Measurements from ENCODE around the gene WDFY2.

The WDFY2 gene

GRCh38 chr13:51740698-51741097 is 156.4 kb downstream of the WDFY2 start:
- Histone ChIP-seq H3K27ac (ENCODE audit: low read length) (peak overlapping the region; percentile 67), H3K4me1 (ENCODE audit: control insufficient read depth, insufficient read depth, low read length) (peaks cover 18% of the 10 kb centered on the region), H3K4me3 (ENCODE audit: low read length in 2 of 2) (no peak overlapping the region), H3K36me3 (ENCODE audit: control insufficient read depth in 2 of 2, insufficient read depth in 2 of 2, low read length in 2 of 2) (no peaks in the 10 kb centered on the region), H3K27me3 (ENCODE audit: control insufficient read depth in 1 of 2, insufficient read depth in 2 of 2, low read length in 2 of 2) (no peaks in the 10 kb centered on the region), H3K9me3 (ENCODE audit: control insufficient read depth in 2 of 2, low read length in 2 of 2) (no peaks in the 10 kb centered on the region), H3K9ac (ENCODE audit: low read length in 2 of 2) (no peak overlapping the region)

- H3K27me3 ChIP-seq (ENCODE audit: control insufficient read depth in 1 of 2, insufficient read depth in 2 of 2, low read length in 2 of 2), result no peaks in the 10 kb centered on the region
- no peaks in the 10 kb centered on the region for H3K9me3 ChIP-seq (ENCODE audit: control insufficient read depth in 2 of 2, low read length in 2 of 2)
- H3K9ac ChIP-seq (ENCODE audit: low read length in 2 of 2), result no peak overlapping the region
- no peak overlapping the region for H3K4me3 ChIP-seq (ENCODE audit: low read length in 2 of 2)
- H3K27ac ChIP-seq (ENCODE audit: low read length), result no peak overlapping the region
- no peaks in the 10 kb centered on the region for H3K36me3 ChIP-seq (ENCODE audit: control insufficient read depth in 2 of 2, insufficient read depth in 2 of 2, low read length in 2 of 2)
- H3K4me1 ChIP-seq (ENCODE audit: control insufficient read depth, insufficient read depth, low read length), result peaks cover 18% of the 10 kb centered on the region
These were observed 157.8 kb downstream of the WDFY2 start for GRCh38 chr13:51742031-51742430.

DNA sequence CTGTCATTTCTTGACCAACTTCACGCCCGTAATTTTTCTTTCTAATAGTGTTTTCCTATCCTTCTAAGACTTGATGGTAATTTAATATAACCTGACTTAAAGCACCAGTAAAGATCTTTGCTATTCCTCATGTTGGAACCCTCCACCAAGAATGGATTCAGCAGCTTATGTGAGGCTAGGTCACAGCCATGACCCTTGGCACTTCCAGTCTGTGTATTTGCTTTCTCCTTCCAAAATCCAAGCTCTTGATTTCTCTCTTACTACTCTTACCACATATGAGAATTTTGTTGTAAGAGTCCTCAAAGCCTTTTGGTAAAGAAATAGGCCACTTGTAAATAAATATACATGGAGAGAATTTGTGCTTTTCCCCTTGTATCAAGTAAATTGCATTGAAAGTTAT is 158.3 kb downstream of the WDFY2 start:
- Histone ChIP-seq H3K9me3 (ENCODE audit: control insufficient read depth in 2 of 2, low read length in 2 of 2) (no peaks in the 10 kb centered on the region), H3K36me3 (ENCODE audit: control insufficient read depth in 2 of 2, insufficient read depth in 2 of 2, low read length in 2 of 2) (no peaks in the 10 kb centered on the region), H3K9ac (ENCODE audit: low read length in 2 of 2) (no peak overlapping the region), H3K27me3 (ENCODE audit: control insufficient read depth in 1 of 2, insufficient read depth in 2 of 2, low read length in 2 of 2) (no peaks in the 10 kb centered on the region), H3K4me3 (ENCODE audit: low read length in 2 of 2) (no peak overlapping the region), H3K4me1 (ENCODE audit: control insufficient read depth, insufficient read depth, low read length) (peaks cover 18% of the 10 kb centered on the region), H3K27ac (ENCODE audit: low read length) (no peak overlapping the region)

- Histone ChIP-seq H3K27me3 (ENCODE audit: control insufficient read depth in 1 of 2, insufficient read depth in 2 of 2, low read length in 2 of 2) (no peaks in the 10 kb centered on the region), H3K4me1 (ENCODE audit: control insufficient read depth, insufficient read depth, low read length) (peaks cover 8% of the 10 kb centered on the region), H3K9ac (ENCODE audit: low read length in 2 of 2) (no peak overlapping the region), H3K36me3 (ENCODE audit: control insufficient read depth in 2 of 2, insufficient read depth in 2 of 2, low read length in 2 of 2) (peaks cover 0 to 3% of the 10 kb centered on the region in 2 donors), H3K9me3 (ENCODE audit: control insufficient read depth in 2 of 2, low read length in 2 of 2) (peaks cover 5% of the 10 kb centered on the region in 2 donors), H3K4me3 (ENCODE audit: low read length in 2 of 2) (no peak overlapping the region), H3K27ac (ENCODE audit: low read length) (no peak overlapping the region)
These were observed 161.0 kb downstream of the WDFY2 start for GRCh38 chr13:51745243-51745642.

- Histone ChIP-seq H3K9me3 (ENCODE audit: control insufficient read depth in 2 of 2, low read length in 2 of 2) (peaks cover 5% of the 10 kb centered on the region in 2 donors), H3K36me3 (ENCODE audit: control insufficient read depth in 2 of 2, insufficient read depth in 2 of 2, low read length in 2 of 2) (peaks cover 0 to 8% of the 10 kb centered on the region in 2 donors), H3K4me3 (ENCODE audit: low read length in 2 of 2) (no peak overlapping the region), H3K4me1 (ENCODE audit: control insufficient read depth, insufficient read depth, low read length) (no peaks in the 10 kb centered on the region), H3K27me3 (ENCODE audit: control insufficient read depth in 1 of 2, insufficient read depth in 2 of 2, low read length in 2 of 2) (no peaks in the 10 kb centered on the region), H3K27ac (ENCODE audit: low read length) (no peak overlapping the region), H3K9ac (ENCODE audit: low read length in 2 of 2) (no peak overlapping the region)
These were observed 162.5 kb downstream of the WDFY2 start for GRCh38 chr13:51746802-51747201.

GRCh38 chr13:51747438-51748434 is 163.5 kb downstream of the WDFY2 start:
- Histone ChIP-seq H3K4me3 (ENCODE audit: low read length in 2 of 2) (no peak overlapping the region), H3K36me3 (ENCODE audit: control insufficient read depth in 2 of 2, insufficient read depth in 2 of 2, low read length in 2 of 2) (peaks cover 0 to 15% of the 10 kb centered on the region in 2 donors), H3K27me3 (ENCODE audit: control insufficient read depth in 1 of 2, insufficient read depth in 2 of 2, low read length in 2 of 2) (no peaks in the 10 kb centered on the region), H3K4me1 (ENCODE audit: control insufficient read depth, insufficient read depth, low read length) (no peaks in the 10 kb centered on the region), H3K9me3 (ENCODE audit: control insufficient read depth in 2 of 2, low read length in 2 of 2) (peaks cover 5% of the 10 kb centered on the region in 2 donors), H3K9ac (ENCODE audit: low read length in 2 of 2) (no peak overlapping the region), H3K27ac (ENCODE audit: low read length) (no peak overlapping the region)

- Histone ChIP-seq H3K36me3 (ENCODE audit: control insufficient read depth in 2 of 2, insufficient read depth in 2 of 2, low read length in 2 of 2) (peaks cover 12 to 35% of the 10 kb centered on the region in 2 donors), H3K9ac (ENCODE audit: low read length in 2 of 2) (no peak overlapping the region), H3K9me3 (ENCODE audit: control insufficient read depth in 2 of 2, low read length in 2 of 2) (no peaks in the 10 kb centered on the region), H3K27me3 (ENCODE audit: control insufficient read depth in 1 of 2, insufficient read depth in 2 of 2, low read length in 2 of 2) (no peaks in the 10 kb centered on the region), H3K4me1 (ENCODE audit: control insufficient read depth, insufficient read depth, low read length) (no peaks in the 10 kb centered on the region), H3K4me3 (ENCODE audit: low read length in 2 of 2) (no peak overlapping the region), H3K27ac (ENCODE audit: low read length) (no peak overlapping the region)
These were observed 172.4 kb downstream of the WDFY2 start for GRCh38 chr13:51756651-51757050.

- no peak overlapping the region for H3K27ac ChIP-seq (ENCODE audit: low read length)
- peaks cover 12 to 25% of the 10 kb centered on the region in 2 donors for H3K36me3 ChIP-seq (ENCODE audit: control insufficient read depth in 2 of 2, insufficient read depth in 2 of 2, low read length in 2 of 2)
These were observed 174.4 kb downstream of the WDFY2 start for GRCh38 chr13:51758691-51759090.

DNA sequence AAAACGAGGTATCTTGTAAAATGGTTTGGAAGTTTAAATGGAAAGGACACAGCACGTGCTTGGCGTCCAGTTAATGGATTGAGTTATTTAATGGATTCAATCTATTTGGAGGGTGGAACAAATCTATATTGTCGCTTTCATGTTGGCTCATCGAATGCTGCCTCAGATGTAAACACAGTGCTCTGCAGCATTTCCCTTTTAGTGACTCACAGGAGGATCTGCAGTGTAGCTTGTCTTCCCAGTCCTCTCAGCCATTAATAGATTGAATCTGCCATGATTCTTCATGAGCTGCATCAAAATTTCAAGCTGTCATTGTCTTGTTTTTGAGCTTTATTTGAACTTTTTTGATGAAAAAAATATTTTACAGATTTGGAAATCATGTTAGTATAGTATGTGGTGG is 175.0 kb downstream of the WDFY2 start:
- peaks cover 12 to 25% of the 10 kb centered on the region in 2 donors for H3K36me3 ChIP-seq (ENCODE audit: control insufficient read depth in 2 of 2, insufficient read depth in 2 of 2, low read length in 2 of 2)
- no peak overlapping the region for H3K9ac ChIP-seq (ENCODE audit: low read length in 2 of 2)
- no peak overlapping the region for H3K4me3 ChIP-seq (ENCODE audit: low read length in 2 of 2)
- H3K9me3 ChIP-seq (ENCODE audit: control insufficient read depth in 2 of 2, low read length in 2 of 2), result no peaks in the 10 kb centered on the region
- H3K27me3 ChIP-seq (ENCODE audit: control insufficient read depth in 1 of 2, insufficient read depth in 2 of 2, low read length in 2 of 2), result no peaks in the 10 kb centered on the region
- peaks cover 4% of the 10 kb centered on the region for H3K4me1 ChIP-seq (ENCODE audit: control insufficient read depth, insufficient read depth, low read length)
- H3K27ac ChIP-seq (ENCODE audit: low read length), result no peak overlapping the region

More at GRCh38 chr13:51758691-51759090, 174.4 kb downstream of the WDFY2 start:
- Histone ChIP-seq H3K9me3 (ENCODE audit: control insufficient read depth in 2 of 2, low read length in 2 of 2) (no peaks in the 10 kb centered on the region), H3K9ac (ENCODE audit: low read length in 2 of 2) (no peak overlapping the region), H3K27me3 (ENCODE audit: control insufficient read depth in 1 of 2, insufficient read depth in 2 of 2, low read length in 2 of 2) (no peaks in the 10 kb centered on the region), H3K4me1 (ENCODE audit: control insufficient read depth, insufficient read depth, low read length) (no peaks in the 10 kb centered on the region), H3K4me3 (ENCODE audit: low read length in 2 of 2) (no peak overlapping the region)

GRCh38 chr13:51760592-51760991 is 176.3 kb downstream of the WDFY2 start:
- peaks cover 14% of the 10 kb centered on the region for H3K4me1 ChIP-seq (ENCODE audit: control insufficient read depth, insufficient read depth, low read length)
- H3K4me3 ChIP-seq (ENCODE audit: low read length in 2 of 2), result peak overlapping the region; percentile 26 to 54
- H3K36me3 ChIP-seq (ENCODE audit: control insufficient read depth in 2 of 2, insufficient read depth in 2 of 2, low read length in 2 of 2), result peaks cover 12 to 23% of the 10 kb centered on the region in 2 donors
- H3K27ac ChIP-seq (ENCODE audit: low read length), result peak overlapping the region; percentile 67
- peak overlapping the region; percentile 58 to 67 for H3K9ac ChIP-seq (ENCODE audit: low read length in 2 of 2)
- H3K9me3 ChIP-seq (ENCODE audit: control insufficient read depth in 2 of 2, low read length in 2 of 2), result no peaks in the 10 kb centered on the region
- H3K27me3 ChIP-seq (ENCODE audit: control insufficient read depth in 1 of 2, insufficient read depth in 2 of 2, low read length in 2 of 2), result no peaks in the 10 kb centered on the region
